A549 treated with ZK216348 at 1 μM for 4 hours (cell line): Measurements from ENCODE around the gene PCDHGB1. TPM values are rescaled to one million over a fixed set of nuclear protein-coding genes. Genes with fewer than 3 reads are reported as not detected.

ENCODE experiments used
- total RNA-seq: library from RNA; stranded (reverse); fragments of 200-300 nt; extraction: Qiagen RNA extraction; gene quantifications from 5 replicates; pipeline ENCODE4 v1.2.3, GENCODE V29; 2022; ENCODE audit warnings: low read depth

PCDHGB1 gene
- 1.1 to 1.9 TPM (median 1.8 TPM) in 5 replicates for total RNA-seq

GRCh38 chr5:141349917-141350619, at the start of gene PCDHGB1:
Gene PCDHGB1, plus strand, starts transcription at chr5:141350099. Its CDS starts 162 bp downstream, at chr5:141350261.

GRCh38 chr5:141303756-141304155, 46.1 kb upstream of the PCDHGB1 start, which contains the start of gene SLC25A2:
Gene SLC25A2, minus strand, starts transcription at chr5:141304049. Its CDS starts 184 bp downstream, at chr5:141303865.

DNA sequence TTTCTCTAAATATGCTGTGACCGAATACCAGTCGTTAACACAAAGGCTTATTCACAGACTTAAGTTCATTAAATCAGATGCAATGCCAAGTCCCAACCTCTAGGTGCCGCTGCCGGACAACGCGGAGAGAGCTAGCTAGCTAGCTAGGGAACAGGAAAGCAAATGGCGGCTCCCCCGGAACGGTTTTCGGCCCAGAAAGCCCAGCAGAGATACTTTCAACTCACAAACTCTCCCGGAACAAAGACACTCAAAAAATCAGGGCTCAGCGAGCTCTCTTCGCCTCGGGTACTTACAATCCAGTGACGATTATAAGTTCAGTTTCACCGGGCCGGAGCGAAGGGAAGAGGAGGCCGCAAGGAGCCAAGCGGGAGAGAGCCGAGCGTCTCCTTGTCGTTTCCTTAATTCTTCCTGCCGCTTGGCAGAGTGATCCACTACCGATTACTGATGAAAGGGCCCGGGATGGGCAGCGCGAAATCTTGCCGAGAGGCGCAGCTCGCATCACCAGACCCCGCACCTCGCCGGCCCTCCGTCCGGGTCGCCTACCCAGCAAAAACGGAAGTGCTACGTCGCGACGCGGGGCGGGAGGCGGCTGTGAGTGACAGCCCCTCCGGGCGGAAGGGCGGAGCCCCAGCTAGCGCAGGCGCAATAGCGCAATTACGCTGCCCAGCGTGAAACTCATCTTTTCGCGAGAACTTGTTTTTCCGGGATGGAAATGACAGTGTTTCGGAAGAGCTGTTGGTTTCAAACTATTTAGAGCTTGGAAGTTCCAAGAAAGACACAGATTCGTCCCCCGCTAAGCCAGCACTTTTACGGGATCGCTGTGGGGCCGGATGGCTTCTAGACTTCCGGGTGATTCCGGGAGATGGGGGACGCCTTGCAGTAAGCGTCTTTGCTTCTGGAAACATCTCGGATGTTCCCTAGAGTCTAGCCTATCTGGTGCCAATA, 29.4 kb upstream of the PCDHGB1 start, which contains the start of gene TAF7:
TAF7 (minus strand) TSS at position 560 of the 945 bp plus-strand sequence. CDS start 740 bp downstream, outside the sequence.

GRCh38 chr5:141330299-141331080, 19.4 kb upstream of the PCDHGB1 start, which contains the start of gene PCDHGA1:
Gene PCDHGA1, plus strand, starts transcription at chr5:141330514.

GRCh38 chr5:141338538-141339306, 11.2 kb upstream of the PCDHGB1 start, which contains the start of gene PCDHGA2:
Gene PCDHGA2, plus strand, starts transcription at chr5:141338760.

DNA sequence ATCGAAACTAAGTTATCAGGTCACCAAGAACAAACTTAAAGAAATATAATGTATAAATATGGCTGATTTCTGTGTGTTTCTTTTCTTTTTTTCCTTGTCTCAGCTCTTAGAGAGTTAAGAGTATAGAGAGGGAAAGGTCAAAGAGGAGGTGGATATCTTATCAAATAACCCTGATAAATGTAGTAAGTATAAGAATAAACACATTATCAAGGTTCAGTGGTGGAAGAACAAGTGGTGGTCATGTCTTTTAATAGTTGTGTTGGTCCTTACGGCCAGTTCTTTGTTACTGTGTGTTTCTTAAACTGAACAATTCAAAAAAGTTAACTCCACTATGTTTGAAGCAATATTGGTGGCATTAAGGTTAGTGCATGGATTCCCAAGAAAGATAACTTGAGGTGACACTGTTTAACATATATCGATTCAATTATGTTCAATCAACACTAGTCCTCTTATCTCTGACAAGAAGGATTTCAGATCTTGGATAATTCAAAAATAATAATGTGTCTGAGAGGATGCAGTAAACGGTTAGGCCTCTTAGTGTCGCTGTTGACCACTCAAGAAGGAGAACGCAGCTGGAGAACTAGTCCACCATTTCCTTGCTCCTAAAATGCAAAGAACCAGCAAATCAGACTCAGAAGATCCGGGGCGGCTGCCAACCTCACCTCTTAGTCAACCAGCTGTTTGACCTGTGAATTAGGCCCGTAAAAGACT, 6.5 kb upstream of the PCDHGB1 start, which contains the start of gene PCDHGA3:
PCDHGA3 (plus strand) TSS at position 588 of the 711 bp plus-strand sequence. CDS start 205 bp downstream, outside the sequence.

DNA sequence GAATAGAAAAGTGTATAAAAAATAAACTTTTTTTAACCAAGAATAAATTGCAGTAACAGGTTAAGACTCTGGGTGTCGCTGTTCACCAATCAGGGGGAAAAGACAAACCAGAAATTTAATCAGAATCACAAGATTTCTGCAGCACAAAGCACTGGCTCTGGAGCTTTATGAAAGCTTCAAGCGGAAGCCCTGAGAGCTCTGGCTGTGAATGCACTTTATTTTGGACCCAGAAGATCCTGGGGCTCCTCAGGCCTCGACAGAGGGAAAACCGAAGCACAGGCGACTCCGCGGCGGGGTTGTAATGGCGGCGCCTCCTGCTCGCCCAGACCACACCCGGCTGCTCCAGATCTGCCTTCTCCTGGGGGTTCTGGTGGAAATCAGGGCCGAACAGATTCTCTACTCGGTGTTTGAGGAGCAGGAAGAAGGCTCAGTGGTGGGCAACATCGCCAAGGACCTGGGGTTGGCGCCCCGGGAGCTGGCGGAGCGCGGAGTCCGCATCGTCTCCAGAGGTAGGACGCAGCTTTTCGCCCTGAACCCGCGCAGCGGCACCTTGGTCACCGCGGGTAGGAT, 5.1 kb downstream of the PCDHGB1 start, which contains the start of gene PCDHGA4:
PCDHGA4 (plus strand) TSS at position 122 of the 570 bp plus-strand sequence; CDS start at position 209, 87 bp downstream.

DNA sequence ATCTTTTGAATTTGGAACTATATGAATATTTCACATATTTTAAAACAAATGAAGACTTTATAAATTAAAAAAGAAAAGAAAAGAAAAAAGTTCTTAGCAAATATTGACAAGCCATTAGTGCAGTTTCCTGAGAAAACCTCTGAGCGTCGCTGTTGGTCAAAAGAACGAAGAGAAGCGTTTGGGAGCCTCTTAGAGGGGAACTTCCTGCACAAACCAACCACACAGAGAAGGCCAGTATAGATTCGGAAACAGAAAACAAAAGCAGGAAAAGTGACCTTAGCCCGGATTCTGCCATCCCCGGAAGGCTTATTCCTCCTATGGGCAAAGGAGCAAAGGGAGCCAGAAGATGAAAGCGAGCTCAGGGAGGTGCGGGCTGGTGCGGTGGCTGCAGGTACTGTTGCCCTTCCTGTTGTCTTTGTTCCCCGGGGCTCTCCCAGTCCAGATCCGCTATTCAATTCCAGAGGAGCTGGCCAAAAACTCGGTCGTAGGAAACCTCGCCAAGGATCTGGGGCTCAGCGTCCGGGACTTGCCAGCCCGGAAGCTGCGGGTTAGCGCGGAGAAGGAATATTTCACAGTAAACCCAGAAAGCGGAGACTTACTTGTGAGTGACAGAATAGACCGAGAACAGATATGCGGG, 10.0 kb downstream of the PCDHGB1 start, which contains the start of gene PCDHGB2:
PCDHGB2 (plus strand) TSS at position 205 of the 637 bp plus-strand sequence; CDS start at position 347, 142 bp downstream.

GRCh38 chr5:141363952-141364660, 14.2 kb downstream of the PCDHGB1 start, which contains the start of gene PCDHGA5:
Gene PCDHGA5, plus strand, starts transcription at chr5:141364162. Its CDS starts 169 bp downstream, at chr5:141364331.

DNA sequence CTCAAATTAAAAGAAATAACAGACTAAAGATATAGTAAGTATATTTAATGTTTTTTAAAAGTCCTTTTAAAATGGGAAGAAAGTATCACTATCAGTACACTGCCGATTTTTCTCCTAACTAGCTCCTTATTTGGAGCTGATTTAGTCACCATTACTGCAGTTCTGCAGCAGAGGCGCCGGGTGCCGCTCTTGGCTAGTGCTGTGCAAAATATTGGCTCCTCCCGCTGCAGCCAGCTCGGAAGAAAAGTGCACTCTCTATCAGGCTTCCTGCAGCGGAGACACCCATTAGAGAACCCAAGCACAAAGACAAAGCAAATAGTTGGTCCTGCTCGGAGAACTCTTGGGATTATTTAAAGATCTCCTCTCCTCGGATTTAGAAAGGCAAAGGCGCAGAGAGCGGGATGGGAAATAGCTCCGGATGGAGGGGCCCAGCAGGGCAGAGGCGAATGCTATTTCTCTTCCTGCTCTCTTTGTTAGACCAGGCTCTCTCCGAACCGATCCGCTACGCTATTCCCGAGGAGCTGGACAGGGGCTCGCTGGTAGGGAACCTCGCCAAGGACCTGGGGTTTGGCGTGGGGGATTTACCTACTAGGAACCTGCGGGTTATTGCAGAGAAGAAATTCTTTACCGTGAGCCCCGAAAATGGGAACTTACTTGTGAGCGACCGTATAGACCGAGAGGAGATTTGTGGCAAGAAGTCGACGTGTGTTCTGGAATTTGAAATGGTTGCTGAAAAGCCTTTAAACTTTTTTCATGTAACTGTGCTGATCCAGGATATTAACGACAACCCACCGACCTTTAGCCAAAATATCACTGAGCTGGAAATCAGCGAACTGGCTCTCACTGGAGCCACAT, 20.3 kb downstream of the PCDHGB1 start, which contains the start of gene PCDHGB3:
PCDHGB3 (plus strand) TSS at position 249 of the 855 bp plus-strand sequence; CDS start at position 402, 153 bp downstream.

GRCh38 chr5:141373673-141374317, 23.9 kb downstream of the PCDHGB1 start, which contains the start of gene PCDHGA6:
Gene PCDHGA6, plus strand, starts transcription at chr5:141373891. Its CDS starts 193 bp downstream, at chr5:141374084.

GRCh38 chr5:141382469-141383294, 32.8 kb downstream of the PCDHGB1 start, which contains the start of gene PCDHGA7:
Gene PCDHGA7, plus strand, starts transcription at chr5:141382742. Its CDS starts 158 bp downstream, at chr5:141382900.

DNA sequence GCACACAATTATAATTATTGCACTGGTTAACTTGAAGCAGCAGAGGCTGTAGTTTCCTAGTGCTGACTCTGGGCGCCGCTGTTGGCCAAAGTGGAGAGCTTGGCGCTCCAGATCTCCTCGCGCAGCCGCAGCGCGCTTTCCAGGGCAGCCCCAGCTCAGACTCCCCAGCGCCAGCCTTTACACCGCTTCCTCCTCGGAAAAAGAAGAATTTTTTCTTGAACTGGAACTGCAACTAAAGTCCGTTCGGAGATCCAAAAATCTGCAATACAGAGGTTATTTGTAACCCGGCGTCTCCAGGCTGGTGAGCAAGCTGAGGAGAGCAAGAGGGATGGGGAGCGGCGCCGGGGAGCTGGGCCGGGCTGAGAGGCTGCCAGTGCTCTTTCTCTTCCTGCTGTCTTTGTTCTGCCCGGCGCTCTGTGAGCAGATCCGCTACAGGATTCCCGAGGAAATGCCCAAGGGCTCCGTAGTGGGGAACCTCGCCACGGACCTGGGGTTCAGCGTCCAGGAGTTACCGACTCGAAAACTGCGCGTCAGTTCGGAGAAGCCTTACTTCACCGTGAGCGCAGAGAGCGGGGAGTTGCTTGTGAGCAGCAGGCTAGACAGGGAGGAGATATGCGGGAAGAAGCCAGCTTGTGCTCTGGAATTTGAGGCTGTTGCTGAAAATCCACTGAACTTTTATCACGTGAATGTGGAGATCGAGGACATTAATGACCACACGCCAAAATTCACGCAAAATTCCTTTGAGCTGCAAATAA, 37.8 kb downstream of the PCDHGB1 start, which contains the start of gene PCDHGB4:
PCDHGB4 (plus strand) TSS at position 142 of the 755 bp plus-strand sequence; CDS start at position 329, 187 bp downstream.

GRCh38 chr5:141392429-141393198, 42.7 kb downstream of the PCDHGB1 start, which contains the start of gene PCDHGA8:
Gene PCDHGA8, plus strand, starts transcription at chr5:141392633. Its CDS starts 181 bp downstream, at chr5:141392814.

